CD4-positive, alpha-beta T cell treated with Interleukin-15 for 4 hours (primary cell): ENCODE results near the gene DGKD.
"Not testable (repeated sequence)": the region's sequence is repeated elsewhere in the genome, so short reads cannot be mapped to it uniquely, and the experiment has no call there.

Experiments used
- DNase-seq: peaks from one replicate; pipeline ENCODE4 v3.0.0-alpha.2; 2020; ENCODE audit warnings: low spot score

DGKD gene

DNA sequence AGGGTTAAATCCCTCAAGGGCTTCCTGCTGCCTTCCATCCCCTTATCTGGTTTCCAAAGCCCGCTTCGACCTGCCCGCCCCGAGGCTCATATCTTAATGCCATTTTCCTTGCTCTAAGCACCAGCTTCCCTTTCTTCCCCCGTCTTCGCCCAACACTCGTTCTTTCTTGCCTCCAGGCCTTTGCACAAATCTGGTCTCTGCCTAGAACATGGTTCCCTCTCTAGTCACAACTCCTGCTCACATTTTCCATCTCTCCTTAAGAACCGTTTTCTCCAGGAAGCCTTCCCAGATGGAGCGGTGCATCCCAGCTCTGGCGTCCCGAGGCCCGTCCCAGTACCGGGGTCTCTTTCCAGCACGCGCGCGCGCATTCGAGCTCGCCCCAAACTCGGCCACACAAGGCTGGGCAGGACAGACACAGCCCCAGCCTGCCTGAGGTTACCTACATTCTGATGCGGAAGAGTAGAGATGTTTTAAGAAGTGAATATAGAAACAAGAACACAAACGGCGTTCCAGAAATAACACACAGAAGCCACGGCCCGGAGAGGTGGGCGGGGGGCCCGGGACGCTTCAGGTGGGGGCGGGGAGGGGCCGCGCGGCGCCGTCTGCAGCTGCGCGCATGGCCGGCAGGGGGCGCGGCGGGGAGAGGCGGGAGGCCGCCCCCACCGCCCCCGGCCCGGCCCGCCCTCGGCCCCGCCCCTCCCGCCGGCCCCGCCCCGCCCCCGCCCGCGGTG lies at the start of gene DGKD:
Gene DGKD, plus strand, starts transcription at position 726 of the 731 bp plus-strand sequence. CDS start 25 bp downstream, outside the sequence.
- peak; percentile 80 for DNase-seq

GRCh38 chr2:233307565-233307964 lies 46.7 kb upstream of the DGKD start, which contains the start of gene SAG:
Gene SAG, plus strand, starts transcription at chr2:233307816. Its CDS starts 1,374 bp downstream, at chr2:233309190.
- no peak for DNase-seq

DNA sequence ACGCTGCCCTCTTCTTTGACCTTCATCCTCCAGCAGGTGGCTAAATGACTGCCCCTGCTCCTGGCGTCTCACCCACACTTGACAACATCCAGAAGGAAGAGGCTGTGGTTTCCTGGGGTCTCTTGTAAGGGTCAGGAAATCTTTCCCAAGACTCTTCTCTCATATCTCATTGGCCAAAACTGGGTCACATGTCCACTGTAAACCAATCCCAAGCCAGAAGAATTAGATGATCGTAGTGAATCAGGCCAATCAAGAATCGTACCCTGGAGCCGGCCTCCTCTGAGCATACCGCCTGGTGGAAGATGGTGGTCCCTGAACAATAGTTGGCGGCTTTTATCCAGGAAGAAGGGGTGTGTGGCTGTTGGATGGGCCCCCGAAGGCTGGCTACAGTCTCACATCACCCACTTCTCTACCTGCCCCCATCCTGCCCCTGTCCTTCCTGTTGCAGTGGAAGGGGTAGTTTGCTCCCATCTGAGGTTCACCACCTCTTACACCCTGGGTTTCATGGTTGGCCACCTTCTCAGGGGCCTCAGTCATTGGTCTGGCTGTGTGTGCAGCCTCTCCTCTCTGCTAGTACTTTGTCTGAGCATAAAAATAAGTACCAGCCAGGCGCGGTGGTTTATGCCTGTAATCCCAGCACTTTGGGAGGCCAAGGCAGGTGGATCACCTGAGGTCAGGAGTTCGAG lies 42.9 kb upstream of the DGKD start:
- DNase-seq = no peak

- no peak for DNase-seq
Measured at GRCh38 chr2:233312874-233313273, 41.4 kb upstream of the DGKD start.

- DNase-seq = no peak
Measured at GRCh38 chr2:233314180-233314925, 39.9 kb upstream of the DGKD start.

DNA sequence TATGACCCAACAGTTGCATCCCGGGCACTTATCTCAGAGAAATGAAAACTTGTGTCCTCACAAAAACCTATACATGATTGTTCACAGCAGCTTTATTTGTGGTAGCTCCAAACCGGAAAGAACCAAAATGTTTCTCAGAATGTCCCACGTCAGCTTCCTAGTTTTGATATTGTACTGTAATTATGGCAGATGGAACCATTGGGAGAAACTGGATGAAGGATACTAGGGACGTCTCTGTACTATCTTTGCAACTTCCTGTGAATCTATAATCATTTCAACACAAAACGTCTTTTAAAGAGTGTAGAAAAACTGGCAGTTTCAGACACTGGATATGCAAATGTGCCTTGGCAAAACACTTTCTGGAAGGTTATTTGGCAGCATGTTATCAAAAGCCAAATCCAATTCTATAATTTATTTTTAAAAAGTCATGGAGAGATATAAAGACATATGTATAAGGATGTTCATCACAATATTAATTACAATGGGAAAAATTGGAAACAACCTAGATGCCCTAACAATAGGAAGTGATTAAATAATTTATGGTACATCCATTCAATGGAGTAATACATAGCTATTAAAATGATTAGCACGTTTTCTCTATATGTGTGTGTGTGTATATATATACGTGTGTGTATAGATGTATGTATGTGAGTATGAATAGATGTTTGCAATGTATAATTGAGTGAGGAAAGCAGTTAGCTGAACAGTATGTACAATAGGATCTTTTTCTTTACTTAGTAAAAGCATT lies 36.9 kb upstream of the DGKD start:
- no peak for DNase-seq

GRCh38 chr2:233319256-233319655 lies 35.0 kb upstream of the DGKD start:
- no peak for DNase-seq

DNA sequence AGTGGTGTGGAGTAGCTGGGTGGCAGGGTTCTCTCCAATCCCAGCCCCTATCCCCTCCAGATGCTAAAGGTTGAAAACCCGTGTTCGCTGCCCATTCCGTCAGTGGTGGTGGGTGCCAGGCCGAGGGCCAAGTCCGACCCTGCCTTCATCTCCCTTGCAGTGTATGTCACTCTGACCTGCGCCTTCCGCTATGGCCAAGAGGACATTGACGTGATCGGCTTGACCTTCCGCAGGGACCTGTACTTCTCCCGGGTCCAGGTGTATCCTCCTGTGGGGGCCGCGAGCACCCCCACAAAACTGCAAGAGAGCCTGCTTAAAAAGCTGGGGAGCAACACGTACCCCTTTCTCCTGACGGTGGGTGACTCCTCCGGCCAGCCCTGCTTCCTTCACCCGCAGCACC lies 33.8 kb upstream of the DGKD start:
- no peak for DNase-seq

DNA sequence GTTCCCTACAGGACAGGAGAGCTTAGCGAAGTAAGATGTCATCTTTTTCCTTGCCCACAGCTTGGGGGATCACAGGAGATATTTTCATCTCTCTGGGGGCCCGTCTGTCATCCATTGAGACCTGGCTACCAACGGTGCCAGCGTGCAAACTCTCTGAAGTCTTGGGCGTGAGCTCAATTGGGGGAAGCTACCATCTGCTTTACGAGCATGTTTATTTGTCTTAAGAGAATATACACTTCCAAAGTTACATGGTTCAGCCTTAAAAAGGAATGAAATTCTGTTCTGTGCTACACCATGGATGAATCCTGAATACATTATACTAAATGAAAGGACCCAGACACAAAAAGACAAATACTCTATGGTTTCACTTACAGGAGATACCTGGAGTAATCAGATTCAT lies 33.1 kb upstream of the DGKD start:
- DNase-seq = no peak

- no peak for DNase-seq
Measured at GRCh38 chr2:233323851-233324250, 30.4 kb upstream of the DGKD start.

- DNase-seq = no peak
Measured at GRCh38 chr2:233325256-233325655, 29.0 kb upstream of the DGKD start.

DNA sequence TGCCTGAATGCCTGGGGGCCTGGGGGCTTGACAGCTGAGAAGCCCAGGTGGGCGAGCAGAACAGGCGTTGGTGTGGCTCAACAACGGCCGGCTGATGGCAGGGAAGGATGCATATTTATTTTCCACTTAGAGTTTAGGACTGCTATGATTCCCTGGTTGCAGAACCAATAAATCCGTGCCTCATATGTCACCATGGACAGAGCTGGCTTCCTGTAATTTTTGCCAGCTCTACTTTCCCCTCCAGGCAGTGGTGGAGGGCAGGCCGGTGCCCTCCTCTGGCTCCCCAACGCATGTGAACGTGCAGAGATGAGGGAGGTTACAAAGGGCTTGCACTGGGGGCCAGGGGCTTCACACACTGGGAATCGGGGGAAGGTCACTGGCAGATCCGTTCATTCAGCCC lies 28.5 kb upstream of the DGKD start:
- no peak for DNase-seq

- DNase-seq = no peak
Measured at GRCh38 chr2:233326500-233326899, 27.8 kb upstream of the DGKD start.

DNA sequence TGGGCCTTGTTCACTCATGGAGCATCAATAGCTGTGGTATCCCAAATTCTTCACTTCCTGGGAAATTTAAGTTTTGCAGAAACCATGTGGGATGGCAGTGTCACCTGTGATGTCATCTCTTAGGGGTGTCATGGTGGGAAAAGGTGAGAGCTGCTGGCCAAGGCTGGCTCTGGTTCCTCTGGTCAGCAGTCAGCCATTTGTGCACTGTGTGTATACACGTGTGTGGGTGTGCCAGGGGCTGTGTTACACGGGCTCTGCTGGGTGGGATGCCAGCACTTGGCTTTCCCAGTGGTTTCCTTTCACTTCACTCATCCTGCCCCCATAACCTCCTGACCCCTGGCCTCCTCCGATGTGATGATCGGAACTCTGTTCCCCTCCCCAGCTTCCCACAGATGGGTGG lies 25.4 kb upstream of the DGKD start:
- DNase-seq = no peak

GRCh38 chr2:233329489-233330135 lies 24.7 kb upstream of the DGKD start:
- no peak for DNase-seq

GRCh38 chr2:233331536-233331935 lies 22.8 kb upstream of the DGKD start:
- peak; percentile 84 for DNase-seq

GRCh38 chr2:233332125-233332524 lies 22.2 kb upstream of the DGKD start:
- DNase-seq = no peak

DNA sequence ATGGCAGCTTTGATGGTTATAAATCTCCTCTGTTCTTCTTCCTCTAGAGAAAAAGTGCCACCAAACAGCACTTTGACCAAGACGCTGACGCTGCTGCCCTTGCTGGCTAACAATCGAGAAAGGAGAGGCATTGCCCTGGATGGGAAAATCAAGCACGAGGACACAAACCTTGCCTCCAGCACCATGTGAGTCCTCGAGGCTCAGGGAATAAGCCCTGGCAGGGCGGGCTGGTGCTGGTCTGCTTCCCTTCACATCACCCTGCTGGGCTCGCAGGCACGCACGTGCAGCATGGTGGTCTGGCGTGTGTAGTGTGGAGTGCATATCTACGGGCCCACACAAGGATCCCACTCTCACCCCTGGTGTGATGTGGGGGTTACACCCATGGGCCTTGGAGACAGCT lies 19.4 kb upstream of the DGKD start:
- no peak for DNase-seq

- DNase-seq = not testable (repeated sequence)
Measured at GRCh38 chr2:233336091-233336490, 18.2 kb upstream of the DGKD start.

DNA sequence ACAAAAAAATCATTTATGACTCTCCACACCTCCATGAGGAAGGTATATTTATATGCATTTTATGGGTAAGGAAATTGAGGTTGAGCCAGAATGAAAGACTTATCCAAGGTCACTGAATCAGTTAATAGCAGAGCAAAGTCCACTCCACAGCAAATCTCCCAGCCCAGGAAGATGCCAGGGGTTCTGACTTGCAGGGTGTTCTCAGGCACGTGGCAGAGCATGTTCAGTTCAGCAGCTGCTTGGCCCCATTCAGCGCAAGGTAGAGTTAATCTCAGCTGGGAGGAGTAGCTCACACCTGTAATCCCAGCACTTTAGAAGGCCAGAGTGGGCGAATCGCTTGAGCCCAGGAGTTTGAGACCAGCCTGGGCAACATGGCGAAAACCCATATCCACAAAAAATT lies 17.8 kb upstream of the DGKD start:
- DNase-seq = no peak

- DNase-seq = no peak
Measured at GRCh38 chr2:233338046-233338445, 16.2 kb upstream of the DGKD start.
